NCI-H1105 treated with DMSO at 0.1 percent for 48 hours (cell line): ENCODE measurements around the gene ZDHHC23.

ENCODE experiments used
- DNase-seq: peaks from one replicate; lab custom pipeline; 2025; lab: John Stamatoyannopoulos, UW

ZDHHC23 gene

DNA sequence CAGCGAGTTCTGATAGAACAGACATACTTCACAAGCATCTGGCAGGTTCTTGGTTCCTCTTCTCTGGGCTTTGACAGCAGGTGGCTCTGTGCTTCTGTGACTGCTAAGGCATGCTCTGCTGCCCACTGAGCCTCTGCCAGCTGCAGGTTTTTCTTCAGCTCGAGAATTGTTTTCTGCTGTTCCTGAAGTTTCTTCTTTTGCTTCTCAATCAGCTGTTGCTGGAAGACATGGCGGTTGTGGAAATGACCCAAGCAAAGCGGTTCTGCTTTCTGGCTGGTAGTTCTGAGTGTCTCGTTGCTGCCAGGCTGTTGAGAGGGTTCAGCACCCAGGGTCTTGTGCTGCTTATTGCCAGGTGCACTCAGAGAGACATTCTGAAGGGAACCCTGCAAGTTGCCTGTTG, 57.7 kb downstream of the ZDHHC23 start:
- no peak for DNase-seq

DNA sequence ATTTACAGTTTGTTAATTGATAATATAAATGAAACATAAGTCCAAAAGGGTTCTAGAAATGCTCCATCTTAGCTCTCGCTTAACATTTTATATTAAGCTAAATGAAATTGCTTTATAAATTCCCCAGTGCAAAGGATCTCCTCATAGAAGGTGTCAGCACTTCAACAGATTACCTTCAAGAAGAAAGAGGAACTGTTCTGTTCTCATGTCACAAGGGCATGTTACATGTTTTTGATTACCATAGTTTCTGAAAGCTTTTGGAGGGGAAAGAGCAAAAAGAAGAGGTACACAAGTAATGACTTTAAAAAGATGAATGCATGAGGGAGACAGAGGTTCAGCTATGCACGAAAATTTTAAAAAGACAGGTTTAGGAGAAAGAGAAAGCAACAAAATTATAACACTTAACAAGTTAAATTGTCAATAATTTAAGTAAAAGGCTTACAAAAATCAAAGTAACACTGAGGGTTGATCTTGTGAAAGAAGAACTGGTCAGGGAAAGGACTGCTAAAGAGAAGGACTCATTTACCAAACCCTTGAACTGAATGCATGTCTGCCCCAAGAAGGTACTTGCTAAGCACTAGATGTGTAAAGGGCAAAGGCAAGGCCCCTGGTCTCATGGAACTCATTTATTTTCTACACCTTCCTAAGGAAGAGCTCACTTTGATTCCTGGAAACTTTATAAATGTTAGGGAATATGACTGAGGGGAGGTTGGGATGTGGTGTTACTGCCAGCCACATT, 63.4 kb downstream of the ZDHHC23 start:
- DNase-seq = no peak
